Neural progenitor cell (in vitro differentiated cells): ENCODE measurements around the gene UNC5A. TPM values are rescaled to one million over a fixed set of nuclear protein-coding genes. Genes with fewer than 3 reads are reported as not detected.

Experiments used
- DNase-seq: peaks from one replicate; pipeline ENCODE4 v3.0.0-alpha.2; 2016; ENCODE audit warnings: low spot score
- H2AFZ ChIP-seq: fragments of 200-600 bp; sonication (generic); replicated peaks from 2 replicates; pipeline ENCODE4 v1.6.1; 2016; ENCODE audit warnings: antibody characterized with exemption
- H3F3A ChIP-seq: fragments of 200-600 bp; sonication (generic); 2 replicates; pipeline ENCODE4 v1.6.1; 2016; ENCODE audit warnings: antibody characterized with exemption, low read depth
- H3K27ac ChIP-seq: fragments of 200-600 bp; sonication (generic); 2 replicates; pipeline ENCODE4 v1.5.1; 2016; ENCODE audit warnings: mild to moderate bottlenecking
- H3K27me3 ChIP-seq: fragments of 200-600 bp; sonication (generic); 2 replicates; pipeline ENCODE4 v1.6.1; 2016; ENCODE audit warnings: mild to moderate bottlenecking, moderate library complexity
- H3K36me3 ChIP-seq: fragments of 200-600 bp; sonication (generic); 2 replicates; pipeline ENCODE4 v1.5.1; 2016
- H3K4me1 ChIP-seq: fragments of 200-600 bp; sonication (generic); 2 replicates; pipeline ENCODE4 v1.6.1; 2016; ENCODE audit warnings: mixed run types
- H3K4me2 ChIP-seq: fragments of 200-600 bp; sonication (generic); 2 replicates; pipeline ENCODE4 v1.6.1; 2016
- H3K4me3 ChIP-seq: fragments of 200-600 bp; sonication (generic); 2 replicates; pipeline ENCODE4 v1.5.1; 2016
- H3K79me2 ChIP-seq: fragments of 200-600 bp; sonication (generic); 2 replicates; pipeline ENCODE4 v1.6.1; 2016; ENCODE audit warnings: low read depth
- H3K9ac ChIP-seq: fragments of 200-600 bp; sonication (generic); 2 replicates; pipeline ENCODE4 v1.6.1; 2016
- H3K9me3 ChIP-seq: fragments of 200-600 bp; sonication (generic); 2 replicates; pipeline ENCODE4 v1.5.1; 2016; ENCODE audit warnings: low read depth
- H4K20me1 ChIP-seq: fragments of 200-600 bp; sonication (generic); 2 replicates; pipeline ENCODE4 v1.6.1; 2016; ENCODE audit warnings: low read depth
- H3K27ac Mint-ChIP-seq: 3 replicates; pipeline ENCODE4 v1.8.0; 2021; ENCODE audit warnings: mixed read lengths
- H3K27me3 Mint-ChIP-seq: 2 replicates; pipeline ENCODE4 v1.8.0; 2022; ENCODE audit warnings: low read depth, mild to moderate bottlenecking, inconsistent platforms, moderate library complexity, mixed read lengths; ENCODE audit not compliant: insufficient read depth
- H3K36me3 Mint-ChIP-seq: 3 replicates; pipeline ENCODE4 v1.8.0; 2021; ENCODE audit warnings: mixed read lengths
- H3K4me1 Mint-ChIP-seq: 3 replicates; pipeline ENCODE4 v1.8.0; 2021; ENCODE audit warnings: mixed read lengths
- H3K4me3 Mint-ChIP-seq: 3 replicates; pipeline ENCODE4 v1.8.0; 2021; ENCODE audit warnings: mild to moderate bottlenecking, moderate library complexity, mixed read lengths
- H3K9me3 Mint-ChIP-seq: 3 replicates; pipeline ENCODE4 v1.8.0; 2020; ENCODE audit warnings: mixed read lengths
- EZH2 ChIP-seq: fragments of 200-600 bp; sonication (generic); IDR thresholded peaks from 2 replicates; pipeline ENCODE4 v1.6.1; 2017; ENCODE audit warnings: antibody characterized with exemption, mild to moderate bottlenecking, moderate library complexity
- EZH2phosphoT487 ChIP-seq: fragments of 200-600 bp; sonication (generic); IDR thresholded peaks from 2 replicates; pipeline ENCODE4 v1.6.1; 2017; ENCODE audit warnings: antibody characterized with exemption
- total RNA-seq: library from RNA; depleted of rRNA; stranded (reverse); fragments of >200 nt; gene quantifications from 2 replicates; pipeline ENCODE4 v1.2.3, GENCODE V29; 2015; ENCODE audit warnings: low replicate concordance
- TF ChIP-seq, protein P1 (sequence below): fragments of 200-600 bp; sonication (generic); IDR thresholded peaks from 2 replicates; pipeline ENCODE4 v1.5.1; 2017; ENCODE audit warnings: antibody characterized with exemption, mild to moderate bottlenecking

UNC5A gene
- total RNA-seq, 1 donor from 2014 or later = 1.2 TPM

DNA sequence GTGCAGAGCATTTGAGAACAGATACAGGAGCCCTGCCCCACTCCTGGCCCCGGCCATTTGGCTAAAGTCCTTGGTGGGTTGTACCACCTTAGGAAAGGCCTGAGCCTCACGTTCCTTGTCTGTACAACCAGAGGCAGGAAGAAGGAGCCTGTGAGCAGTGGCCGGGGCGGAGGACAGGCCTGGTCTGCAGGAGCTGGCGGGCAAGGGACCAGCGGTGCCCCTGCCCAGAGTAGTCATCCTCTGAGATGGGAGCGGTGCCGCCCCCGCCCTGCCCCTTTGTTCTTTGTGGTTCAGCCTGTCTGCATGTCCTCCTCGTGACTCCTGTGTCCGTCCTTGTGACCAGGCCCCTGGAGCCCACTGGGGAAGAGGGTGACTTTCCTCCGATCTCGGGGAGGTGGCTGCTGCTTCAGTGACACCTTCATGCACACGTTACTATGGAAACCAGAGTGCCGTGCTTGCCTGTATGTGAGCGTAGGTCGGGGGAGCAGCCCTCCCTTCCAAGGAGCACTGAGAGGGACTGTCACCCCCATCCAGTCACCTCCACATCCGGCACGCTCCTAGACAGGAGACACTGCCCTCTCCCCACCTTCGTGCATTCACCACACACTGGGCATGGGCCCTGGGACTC is 42.9 kb downstream of the UNC5A start:
- no peak overlapping the region for H2AFZ ChIP-seq
- no peaks in the 10 kb centered on the region for H3K9me3 Mint-ChIP-seq
- no peaks in the 10 kb centered on the region for H3K36me3 ChIP-seq
- peaks cover 14% of the 10 kb centered on the region for H3K4me1 ChIP-seq
- H3K9ac ChIP-seq = no peak overlapping the region
- H3K9me3 ChIP-seq = no peaks in the 10 kb centered on the region
- no peak overlapping the region for H3K27ac Mint-ChIP-seq
- peaks cover 10% of the 10 kb centered on the region for H3K27me3 Mint-ChIP-seq
- H4K20me1 ChIP-seq = no peaks in the 10 kb centered on the region
- H3K36me3 Mint-ChIP-seq = no peaks in the 10 kb centered on the region
- no peak overlapping the region for H3K27ac ChIP-seq
- no peaks in the 10 kb centered on the region for H3K27me3 ChIP-seq
- H3K4me3 Mint-ChIP-seq = no peak overlapping the region
- H3K4me1 Mint-ChIP-seq = peaks cover 21% of the 10 kb centered on the region
- H3K4me3 ChIP-seq = no peak overlapping the region
- no peak for TF ChIP-seq EZH2phosphoT487
- TF ChIP-seq, protein P1, sequence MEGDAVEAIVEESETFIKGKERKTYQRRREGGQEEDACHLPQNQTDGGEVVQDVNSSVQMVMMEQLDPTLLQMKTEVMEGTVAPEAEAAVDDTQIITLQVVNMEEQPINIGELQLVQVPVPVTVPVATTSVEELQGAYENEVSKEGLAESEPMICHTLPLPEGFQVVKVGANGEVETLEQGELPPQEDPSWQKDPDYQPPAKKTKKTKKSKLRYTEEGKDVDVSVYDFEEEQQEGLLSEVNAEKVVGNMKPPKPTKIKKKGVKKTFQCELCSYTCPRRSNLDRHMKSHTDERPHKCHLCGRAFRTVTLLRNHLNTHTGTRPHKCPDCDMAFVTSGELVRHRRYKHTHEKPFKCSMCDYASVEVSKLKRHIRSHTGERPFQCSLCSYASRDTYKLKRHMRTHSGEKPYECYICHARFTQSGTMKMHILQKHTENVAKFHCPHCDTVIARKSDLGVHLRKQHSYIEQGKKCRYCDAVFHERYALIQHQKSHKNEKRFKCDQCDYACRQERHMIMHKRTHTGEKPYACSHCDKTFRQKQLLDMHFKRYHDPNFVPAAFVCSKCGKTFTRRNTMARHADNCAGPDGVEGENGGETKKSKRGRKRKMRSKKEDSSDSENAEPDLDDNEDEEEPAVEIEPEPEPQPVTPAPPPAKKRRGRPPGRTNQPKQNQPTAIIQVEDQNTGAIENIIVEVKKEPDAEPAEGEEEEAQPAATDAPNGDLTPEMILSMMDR = no peak
- no peak for TF ChIP-seq EZH2
- H3F3A ChIP-seq = no peaks in the 10 kb centered on the region
- no peaks in the 10 kb centered on the region for H3K79me2 ChIP-seq
- DNase-seq = no peak
- no peak overlapping the region for H3K4me2 ChIP-seq

DNA sequence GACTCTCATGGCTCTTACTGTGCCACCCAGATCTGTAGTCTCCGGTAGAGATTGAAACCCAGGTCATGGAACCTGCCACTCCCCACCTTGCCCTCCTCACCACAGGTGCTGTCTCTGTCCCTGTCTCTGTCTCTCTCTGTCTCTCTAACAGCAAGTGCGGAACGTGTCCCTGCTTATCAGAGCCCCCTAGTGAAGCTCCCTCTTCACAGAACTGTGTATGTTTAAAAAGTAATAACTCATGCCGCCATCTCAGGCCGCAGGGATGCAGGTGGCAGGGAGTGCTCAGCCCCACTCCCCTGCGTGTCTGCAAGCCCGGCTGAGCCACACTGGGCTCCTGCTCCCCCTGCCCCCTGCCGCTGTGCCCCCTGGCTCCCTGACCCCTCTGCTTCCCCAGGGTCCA is 43.8 kb downstream of the UNC5A start:
- Histone ChIP-seq H3K36me3 (no peaks in the 10 kb centered on the region), H3K4me3 (no peak overlapping the region), H3K4me1 (peaks cover 14% of the 10 kb centered on the region), H3K4me2 (no peak overlapping the region), H3F3A (no peaks in the 10 kb centered on the region), H4K20me1 (no peaks in the 10 kb centered on the region), H2AFZ (no peak overlapping the region), H3K79me2 (no peaks in the 10 kb centered on the region), H3K9ac (no peak overlapping the region), H3K9me3 (no peaks in the 10 kb centered on the region), H3K27ac (no peak overlapping the region), H3K27me3 (no peaks in the 10 kb centered on the region)
- Mint-ChIP-seq H3K27me3 (peaks cover 7% of the 10 kb centered on the region), H3K36me3 (no peaks in the 10 kb centered on the region), H3K4me1 (peaks cover 21% of the 10 kb centered on the region), H3K9me3 (no peaks in the 10 kb centered on the region), H3K4me3 (no peak overlapping the region), H3K27ac (no peak overlapping the region)
- TF ChIP-seq EZH2phosphoT487 (no peak), EZH2 (no peak)
- TF ChIP-seq, protein P1 = no peak
- no peak for DNase-seq

DNA sequence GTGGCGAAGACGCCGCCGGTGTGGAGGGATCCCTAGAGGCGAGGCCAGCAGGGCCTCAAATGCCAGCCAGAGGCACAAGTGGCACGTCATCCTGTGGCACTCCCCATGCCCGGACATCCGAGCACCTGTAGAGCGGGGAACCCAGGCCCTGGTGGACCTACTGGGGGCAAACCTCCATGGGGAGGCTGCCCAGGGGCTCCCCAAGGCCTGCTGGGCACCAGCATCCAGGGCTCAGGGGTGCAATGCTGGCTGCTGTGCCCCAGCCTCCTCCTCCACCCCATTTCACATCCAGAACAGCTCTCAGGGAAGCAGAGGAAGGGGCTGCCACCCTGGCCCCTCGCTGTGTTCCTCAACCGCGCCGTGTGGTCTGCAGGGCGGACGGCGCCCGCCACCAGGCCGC is 45.2 kb downstream of the UNC5A start:
- TF ChIP-seq EZH2 = no peak
- TF ChIP-seq, protein P1 = no peak
- TF ChIP-seq EZH2phosphoT487 = no peak
- Histone ChIP-seq H4K20me1 (no peaks in the 10 kb centered on the region), H3K4me1 (peaks cover 14% of the 10 kb centered on the region), H3K27me3 (no peaks in the 10 kb centered on the region), H3K9me3 (no peaks in the 10 kb centered on the region), H3K4me2 (no peak overlapping the region), H3K27ac (no peak overlapping the region), H3K9ac (no peak overlapping the region), H3K36me3 (no peaks in the 10 kb centered on the region), H2AFZ (no peak overlapping the region), H3K79me2 (no peaks in the 10 kb centered on the region), H3K4me3 (no peak overlapping the region), H3F3A (no peaks in the 10 kb centered on the region)
- H3K4me1 Mint-ChIP-seq = peaks cover 21% of the 10 kb centered on the region
- DNase-seq = no peak
- H3K4me3 Mint-ChIP-seq = no peak overlapping the region
- H3K9me3 Mint-ChIP-seq = no peaks in the 10 kb centered on the region
- H3K27ac Mint-ChIP-seq = no peak overlapping the region
- H3K27me3 Mint-ChIP-seq = peaks cover 5% of the 10 kb centered on the region
- H3K36me3 Mint-ChIP-seq = no peaks in the 10 kb centered on the region
